Fibroblast of lung (primary cell): ENCODE data around the gene AP1G2.

ENCODE experiments used
- EZH2 ChIP-seq: IDR thresholded peaks from 2 replicates; pipeline ENCODE4 v1.5.1; 2012; ENCODE audit warnings: low read length, control low read depth, mild to moderate bottlenecking; ENCODE audit errors: missing control alignments
- TF ChIP-seq, protein P1 (sequence below), 2 donors: IDR thresholded peaks in 1 of 2; conservative IDR thresholded peaks in 1 of 2; 1 replicate in 1 of 2; 2 replicates in 1 of 2; pipeline ENCODE4 v1.5.1; 2011 to 2012; ENCODE audit warnings: low read length in 2 of 2, control low read depth in 1 of 2, inconsistent platforms in 1 of 2, low read depth in 1 of 2, mild to moderate bottlenecking in 1 of 2

DNA sequence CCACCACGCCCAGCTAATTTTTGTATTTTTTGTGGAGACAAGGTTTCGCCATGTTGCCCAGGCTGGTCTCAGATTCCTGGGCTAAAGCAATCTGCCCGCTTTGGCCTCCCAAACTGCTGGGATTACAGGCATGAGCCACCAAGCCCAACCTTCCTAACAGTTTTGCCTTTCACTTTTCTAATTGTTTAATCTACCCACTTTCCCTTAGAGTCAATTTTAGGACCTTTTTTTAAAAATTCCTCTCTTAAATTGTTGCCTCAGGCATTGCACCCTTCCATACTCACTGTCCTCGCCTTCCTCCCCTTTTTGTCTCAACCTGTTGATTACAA lies 27.5 kb downstream of the AP1G2 start:
- TF ChIP-seq, protein P1, sequence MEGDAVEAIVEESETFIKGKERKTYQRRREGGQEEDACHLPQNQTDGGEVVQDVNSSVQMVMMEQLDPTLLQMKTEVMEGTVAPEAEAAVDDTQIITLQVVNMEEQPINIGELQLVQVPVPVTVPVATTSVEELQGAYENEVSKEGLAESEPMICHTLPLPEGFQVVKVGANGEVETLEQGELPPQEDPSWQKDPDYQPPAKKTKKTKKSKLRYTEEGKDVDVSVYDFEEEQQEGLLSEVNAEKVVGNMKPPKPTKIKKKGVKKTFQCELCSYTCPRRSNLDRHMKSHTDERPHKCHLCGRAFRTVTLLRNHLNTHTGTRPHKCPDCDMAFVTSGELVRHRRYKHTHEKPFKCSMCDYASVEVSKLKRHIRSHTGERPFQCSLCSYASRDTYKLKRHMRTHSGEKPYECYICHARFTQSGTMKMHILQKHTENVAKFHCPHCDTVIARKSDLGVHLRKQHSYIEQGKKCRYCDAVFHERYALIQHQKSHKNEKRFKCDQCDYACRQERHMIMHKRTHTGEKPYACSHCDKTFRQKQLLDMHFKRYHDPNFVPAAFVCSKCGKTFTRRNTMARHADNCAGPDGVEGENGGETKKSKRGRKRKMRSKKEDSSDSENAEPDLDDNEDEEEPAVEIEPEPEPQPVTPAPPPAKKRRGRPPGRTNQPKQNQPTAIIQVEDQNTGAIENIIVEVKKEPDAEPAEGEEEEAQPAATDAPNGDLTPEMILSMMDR (conservative IDR thresholded peaks at IDR 0.05 in 1 of 2, IDR thresholded peaks at IDR 0.05 in 1 of 2; ENCODE audit: low read depth in 1 of 2, low read length in 2 of 2), result no peak
- no peak for TF ChIP-seq EZH2
